Endothelial cell of umbilical vein (primary cell): Measurements from ENCODE around the gene MBOAT2. TPM values are rescaled to one million over a fixed set of nuclear protein-coding genes. Genes with fewer than 3 reads are reported as not detected.

Source experiments
- BruUV-seq: library from RNA; stranded (reverse); fragments of 400-500 nt; replicated peaks from 2 replicates; lab custom pipeline; 2021; lab: Mats Ljungman, UMichigan
- CTCF ChIA-PET: fragments of 300-600, 350-600 bp; sonication (Branson Sonifier 250); formaldehyde crosslinking; loops from one replicate; lab custom pipeline; 2021; ENCODE audit warnings: antibody characterized with exemption, inconsistent platforms; lab: Charles Lee
- POLR2A ChIA-PET: fragments of 300-600, 350-600 bp; sonication (Branson Sonifier 250); formaldehyde crosslinking; loops from one replicate; lab custom pipeline; 2021; ENCODE audit warnings: antibody characterized with exemption, inconsistent platforms; lab: Charles Lee
- DNase-seq: peaks from one replicate; pipeline ENCODE4 v3.0.0-alpha.2; 2011; ENCODE audit warnings: low read depth, low spot score
- FAIRE-seq: peaks from 2 replicates; lab custom pipeline; 2011; peaks lifted over from hg19 to GRCh38; lab: Jason Lieb, UNC
- H2AFZ ChIP-seq: 2 replicates; pipeline ENCODE4 v1.6.0; 2012; ENCODE audit warnings: low read depth, low read length, control low read depth, inconsistent platforms
- H3K27ac ChIP-seq: 2 replicates; pipeline ENCODE4 v1.5.1; 2011; ENCODE audit warnings: low read depth, mild to moderate bottlenecking, control low read depth, low read length, moderate library complexity; ENCODE audit not compliant: insufficient read depth
- H3K27me3 ChIP-seq, 2 experiments: 2 replicates each; pipeline versions ENCODE4 v1.6.0 to v1.6.1; 2011; ENCODE audit warnings: low read length in 2 of 2, mixed read lengths in 1 of 2; ENCODE audit not compliant: control insufficient read depth in 2 of 2, insufficient read depth in 2 of 2
- H3K36me3 ChIP-seq, 2 experiments: 2 replicates in 1 of 2; 3 replicates in 1 of 2; pipeline ENCODE4 v1.5.1; 2011; ENCODE audit warnings: low read length in 2 of 2, mild to moderate bottlenecking in 1 of 2, moderate library complexity in 1 of 2; ENCODE audit not compliant: control insufficient read depth in 2 of 2, insufficient read depth in 2 of 2; ENCODE audit errors: extremely low read depth in 1 of 2
- H3K4me1 ChIP-seq: 3 replicates; pipeline ENCODE4 v1.5.1; 2011; ENCODE audit warnings: mild to moderate bottlenecking, low read length; ENCODE audit not compliant: control insufficient read depth, insufficient read depth; ENCODE audit errors: extremely low read depth
- H3K4me2 ChIP-seq: 2 replicates; pipeline ENCODE4 v1.6.1; 2011; ENCODE audit warnings: low read length, control low read depth, mixed read lengths; ENCODE audit not compliant: insufficient read depth
- H3K4me3 ChIP-seq, 3 experiments: fragments of 200-600 bp in 1 of 3; sonication (generic), shearing (Covaris generic) in 1 of 3; replicated peaks in 1 of 3; 2 replicates each; pipeline ENCODE4 v1.5.1; 2011 to 2016; ENCODE audit warnings: control low read depth in 3 of 3, low read length in 3 of 3, mild to moderate bottlenecking in 2 of 3, inconsistent platforms in 1 of 3, low read depth in 1 of 3, moderate library complexity in 1 of 3; ENCODE audit not compliant: insufficient read depth in 1 of 3
- H3K79me2 ChIP-seq: 2 replicates; pipeline ENCODE4 v1.6.0; 2012; ENCODE audit warnings: low read length, inconsistent platforms; ENCODE audit not compliant: control insufficient read depth, insufficient read depth
- H3K9ac ChIP-seq: replicated peaks from 2 replicates; pipeline ENCODE3; 2011; ENCODE audit warnings: low read length, control low read depth; ENCODE audit not compliant: insufficient read depth; ENCODE audit errors: extremely low read depth
- H3K9me1 ChIP-seq: replicated peaks from 3 replicates; pipeline ENCODE4 v1.6.0; 2011; ENCODE audit warnings: mild to moderate bottlenecking, low read length; ENCODE audit not compliant: control insufficient read depth, insufficient read depth; ENCODE audit errors: extremely low read depth
- H3K9me3 ChIP-seq: replicated peaks from 2 replicates; pipeline ENCODE4 v1.5.1; 2012; ENCODE audit warnings: low read length, inconsistent platforms; ENCODE audit not compliant: control insufficient read depth, insufficient read depth
- H4K20me1 ChIP-seq: replicated peaks from 2 replicates; pipeline ENCODE3; 2011; ENCODE audit warnings: mild to moderate bottlenecking, low read length; ENCODE audit not compliant: control insufficient read depth, insufficient read depth; ENCODE audit errors: extremely low read depth
- CTCF ChIP-seq, 2 donors: IDR thresholded peaks; 1 replicate in 1 of 2; 2 replicates in 1 of 2; pipeline ENCODE4 v1.5.1; 2011; ENCODE audit warnings: low read length in 2 of 2, mild to moderate bottlenecking in 2 of 2, moderate library complexity in 2 of 2, control low read depth in 1 of 2, inconsistent platforms in 1 of 2, low read depth in 1 of 2; ENCODE audit not compliant: insufficient read depth in 1 of 2; ENCODE audit errors: extremely low read depth in 1 of 2
- EZH2 ChIP-seq: IDR thresholded peaks from 2 replicates; pipeline ENCODE4 v1.6.1; 2012; ENCODE audit warnings: borderline replicate concordance, low read depth, mild to moderate bottlenecking, moderate library complexity, low read length, inconsistent platforms; ENCODE audit not compliant: severe bottlenecking
- FOS ChIP-seq: IDR thresholded peaks from 2 replicates; pipeline ENCODE4 v1.6.1; 2011; ENCODE audit warnings: mild to moderate bottlenecking, low read length, moderate library complexity, borderline replicate concordance; ENCODE audit not compliant: insufficient read depth
- GATA2 ChIP-seq: IDR thresholded peaks from 2 replicates; pipeline ENCODE4 v1.7.0; 2011; ENCODE audit warnings: low read depth, mild to moderate bottlenecking, moderate library complexity, mixed read lengths, low read length; ENCODE audit not compliant: insufficient read length, insufficient read depth
- JUN ChIP-seq: IDR thresholded peaks from 2 replicates; pipeline ENCODE4 v1.6.1; 2011; ENCODE audit warnings: borderline replicate concordance, low read depth; ENCODE audit not compliant: insufficient read length, insufficient read depth
- MAX ChIP-seq: IDR thresholded peaks from 2 replicates; pipeline ENCODE4 v1.6.1; 2011; ENCODE audit not compliant: insufficient read depth, insufficient read length
- MYC ChIP-seq: IDR thresholded peaks from one replicate; pipeline ENCODE4 v1.6.1; 2011; ENCODE audit warnings: mild to moderate bottlenecking, low read depth, low read length
- POLR2A ChIP-seq: IDR thresholded peaks from 2 replicates; pipeline ENCODE4 v1.6.1; 2012; ENCODE audit warnings: low read depth, mild to moderate bottlenecking, control low read depth, low read length
- POLR2AphosphoS5 ChIP-seq: IDR thresholded peaks from 2 replicates; pipeline ENCODE4 v1.6.1; 2012; ENCODE audit warnings: low read depth, mild to moderate bottlenecking, control low read depth, low read length, moderate library complexity; ENCODE audit not compliant: insufficient read depth
- dilution Hi-C: fragments of 300-500 bp; cut with MboI; formaldehyde crosslinking; loops from one replicate; pipeline ENCODE4 v1.15.0; 2019; ENCODE audit warnings: low sequenced_read_pairs; ENCODE audit not compliant: extremely low pct_ligation_motif_present
- intact Hi-C: fragments of 100-400 bp; cut with micrococcal nuclease; formaldehyde crosslinking; loops from one replicate; pipeline ENCODE4 v1.10.0; 2022
- polyA plus RNA-seq, 4 experiments: library from polyadenylated mRNA; depleted of rRNA in 3 of 4; stranded (reverse) in 3 of 4; unstranded in 1 of 4; fragments of >200 nt; gene quantifications; 2 replicates each; pipeline versions ENCODE4 v1.2.1 to v1.2.3, GENCODE V29; 2011 to 2012; ENCODE audit warnings: missing spikeins in 1 of 4
- total RNA-seq: library from RNA; stranded (reverse); gene quantifications from 2 replicates; pipeline ENCODE4 v1.2.3, GENCODE V29; 2021

Gene MBOAT2
- total and polyA plus RNA-seq, 2 donors (not counting 3 experiments of a cell fraction or from before 2014, with no cell fraction given): 10.9 to 22.1 TPM

GRCh38 chr2:8805278-8806210, 197.9 kb downstream of the MBOAT2 start:
- DNase-seq (no peak), FAIRE-seq (no peak)
- no peaks in the 10 kb centered on the region for H3K79me2 ChIP-seq
- no peaks in the 10 kb centered on the region for H4K20me1 ChIP-seq
- H3K27me3 ChIP-seq: no peaks in the 10 kb centered on the region
- H3K9me3 ChIP-seq: no peaks in the 10 kb centered on the region
- POLR2A ChIA-PET: interaction anchor here (0.6 kb wide), 1 partner anchor 18 kb away, joined by 4 read pairs; no protein-coding TSS in a partner anchor
- peaks cover 13 to 16% of the 10 kb centered on the region in 2 experiments for H3K36me3 ChIP-seq
- H3K27ac ChIP-seq: no peak overlapping the region
- no peak overlapping the region for H3K9ac ChIP-seq
- TF ChIP-seq FOS (no peak), POLR2A (no peak), MYC (no peak), MAX (no peak), POLR2AphosphoS5 (no peak), EZH2 (no peak), GATA2 (no peak), CTCF (IDR thresholded peaks at IDR 0.05; ENCODE audit: extremely low read depth in 1 of 2, insufficient read depth in 1 of 2, low read depth in 1 of 2, low read length in 2 of 2) (no peak), JUN (no peak)
- dilution Hi-C loops: no loop called here
- CTCF ChIA-PET: interaction anchor here (0.8 kb wide), 1 partner anchor 18 kb away, joined by 3 read pairs; no protein-coding TSS in a partner anchor
- no peak overlapping the region for H3K4me2 ChIP-seq
- no peaks in the 10 kb centered on the region for H3K9me1 ChIP-seq
- no peak overlapping the region for H3K4me3 ChIP-seq
- BruUV-seq: no TSS peak
- peaks cover 9% of the 10 kb centered on the region for H3K4me1 ChIP-seq
- intact Hi-C loops: no loop called here
- H2AFZ ChIP-seq: no peak overlapping the region
